Measurements from ENCODE around the gene GCNA. TPM values are rescaled to one million over a fixed set of nuclear protein-coding genes. Genes with fewer than 3 reads are reported as not detected.

The GCNA gene
- polyA plus RNA-seq, 2 of the 4 experiments (the other 2 are of a cell fraction) = 1.4 to 1.7 TPM

GRCh38 chrX:71622576-71623450, 44.6 kb downstream of the GCNA start (continued):
- TF ChIP-seq RNF2 (IDR thresholded peaks at IDR 0.05; ENCODE audit: borderline replicate concordance, low read depth) = no peak
- no peak for TF ChIP-seq MAFK (IDR thresholded peaks at IDR 0.05; ENCODE audit: partially characterized antibody)
- no peak for TF ChIP-seq CEBPB (IDR thresholded peaks at IDR 0.05)
- no peak for TF ChIP-seq ZC3H11A (IDR thresholded peaks at IDR 0.05)
- TF ChIP-seq CTCF (IDR thresholded peaks at IDR 0.05) = no peak
- no peak for TF ChIP-seq CBX2 (IDR thresholded peaks at IDR 0.05; ENCODE audit: borderline replicate concordance, low read depth)
- TF ChIP-seq NFE2L2 (conservative IDR thresholded peaks at IDR 0.05; ENCODE audit: low read length) = no peak
- TF ChIP-seq EP300 (IDR thresholded peaks at IDR 0.05) = no peak

- H3K4me2 ChIP-seq = no peak overlapping the region
- no peak for ATAC-seq
- DNase-seq (ENCODE audit: low read depth in 1 of 2, low spot score in 1 of 2) = no peak
- no peak overlapping the region for H3K4me3 ChIP-seq
- ChIA-PET POLR2A (no interaction called here), CTCF (interaction anchor here (0.8 kb wide), 1 partner anchor 13 kb away, joined by 3 read pairs; no protein-coding TSS in a partner anchor)
- no peaks in the 10 kb centered on the region for H3K9me3 ChIP-seq
- no peak for TF ChIP-seq POLR2A (IDR thresholded peaks at IDR 0.05; ENCODE audit: low read length)
- TF ChIP-seq CHD2 (IDR thresholded peaks at IDR 0.05; ENCODE audit: low read length, partially characterized antibody) = no peak
- no peaks in the 10 kb centered on the region for H3K4me1 ChIP-seq
- FAIRE-seq = no peak
- H3K27ac ChIP-seq = no peak overlapping the region
- WGBS (ENCODE audit: missing lambda C conversion rate) = 100% methylated on average over 3 of the region's 3 CpGs
These were observed 45.5 kb downstream of the GCNA start for GRCh38 chrX:71623714-71624113.

GRCh38 chrX:71625471-71625870, 47.2 kb downstream of the GCNA start:
- CTCF ChIA-PET = interaction anchor here (0.6 to 1.1 kb wide), 2 partner anchors 18 to 39 kb away, joined by 3 to 4 read pairs; no protein-coding TSS in a partner anchor
- Histone ChIP-seq H3K4me3 (no peak overlapping the region), H3K9me3 (no peaks in the 10 kb centered on the region), H3K27ac (no peak overlapping the region), H3K4me2 (no peak overlapping the region), H3K4me1 (no peaks in the 10 kb centered on the region)
- no peak for TF ChIP-seq FOSL2 (IDR thresholded peaks at IDR 0.05)
- no peak for TF ChIP-seq FOSL2 (CRISPR knock-in tag; IDR thresholded peaks at IDR 0.05)
- no peak for TF ChIP-seq USF2 (IDR thresholded peaks at IDR 0.05)
- TF ChIP-seq BHLHE40 (IDR thresholded peaks at IDR 0.05; ENCODE audit: low read depth, low read length) = no peak
- TF ChIP-seq HOXB5 (CRISPR knock-in tag; IDR thresholded peaks at IDR 0.05) = no peak
- TF ChIP-seq ZFP36 (IDR thresholded peaks at IDR 0.05; ENCODE audit: borderline replicate concordance, partially characterized antibody) = no peak
- TF ChIP-seq KDM1A (IDR thresholded peaks at IDR 0.05; ENCODE audit: low read depth) = no peak
- TF ChIP-seq TP53 (CRISPR knock-in tag; IDR thresholded peaks at IDR 0.05) = no peak
- TF ChIP-seq ZSCAN20 (CRISPR knock-in tag; IDR thresholded peaks at IDR 0.05) = no peak
- no peak for TF ChIP-seq CBX8 (IDR thresholded peaks at IDR 0.05)
- no peak for TF ChIP-seq HMGXB4 (CRISPR knock-in tag; IDR thresholded peaks at IDR 0.05; ENCODE audit: borderline replicate concordance)
- no peak for TF ChIP-seq RFX5 (IDR thresholded peaks at IDR 0.05)
- no peak for TF ChIP-seq MAZ (IDR thresholded peaks at IDR 0.05; ENCODE audit: borderline replicate concordance, low read depth, low read length)
- TF ChIP-seq E2F6 (IDR thresholded peaks at IDR 0.05; ENCODE audit: borderline replicate concordance, low read depth) = no peak
- TF ChIP-seq CHD4 (IDR thresholded peaks at IDR 0.05; ENCODE audit: borderline replicate concordance) = no peak
- no peak for TF ChIP-seq HDAC2 (IDR thresholded peaks at IDR 0.05)
- TF ChIP-seq CBX2 (IDR thresholded peaks at IDR 0.05; ENCODE audit: borderline replicate concordance, low read depth) = no peak
- TF ChIP-seq SREBF2 (IDR thresholded peaks at IDR 0.05) = no peak
- no peak for TF ChIP-seq NR3C1 (IDR thresholded peaks at IDR 0.05)
- TF ChIP-seq CEBPB (IDR thresholded peaks at IDR 0.05) = no peak
- no peak for TF ChIP-seq ELK1 (IDR thresholded peaks at IDR 0.05; ENCODE audit: low read depth, low read length)
- ATAC-seq = no peak
- DNase-seq (ENCODE audit: low read depth in 1 of 2, low spot score in 1 of 2) = no peak
- no peak for FAIRE-seq
- WGBS (ENCODE audit: missing lambda C conversion rate) = 88% methylated on average over 5 of the region's 5 CpGs
- POLR2A ChIA-PET = no interaction called here
